ENCODE measurements around the gene PRX. TPM values are rescaled to one million over a fixed set of nuclear protein-coding genes. Genes with fewer than 3 reads are reported as not detected.

PRX gene
- total RNA-seq, 1 experiment from 2014 or later: 4.8 TPM

- Histone ChIP-seq H3K4me2 (ENCODE audit: low read length) (no peak overlapping the region), H3K9ac (ENCODE audit: low read length) (no peak overlapping the region), H3K27me3 (ENCODE audit: insufficient read depth, low read length) (no peaks in the 10 kb centered on the region), H2AFZ (ENCODE audit: low read depth, low read length, poor library complexity, severe bottlenecking) (no peak overlapping the region), H3K27ac (ENCODE audit: low read depth, low read length) (no peak overlapping the region), H3K4me3 (replicated peaks in 1 of 2; ENCODE audit: low read depth in 1 of 2, low read length in 2 of 2) (no peak overlapping the region), H3K36me3 (ENCODE audit: control insufficient read depth in 1 of 2, insufficient read depth in 2 of 2, low read length in 2 of 2) (peaks cover 7 to 9% of the 10 kb centered on the region in 2 experiments), H3K4me1 (ENCODE audit: control insufficient read depth in 1 of 2, insufficient read depth in 2 of 2, low read length in 2 of 2) (peaks cover 9 to 26% of the 10 kb centered on the region in 2 experiments), H3K9me3 (ENCODE audit: control insufficient read depth in 1 of 2, insufficient read depth in 1 of 2, low read depth in 1 of 2, low read length in 2 of 2) (no peaks in the 10 kb centered on the region), H3K9me2 (ENCODE audit: insufficient read depth) (no peaks in the 10 kb centered on the region), H4K20me1 (ENCODE audit: insufficient read depth) (no peaks in the 10 kb centered on the region), H3K79me2 (ENCODE audit: insufficient read depth, low read length) (peaks cover 20% of the 10 kb centered on the region; the same call in 1 of the 2 replicates)
- CTCF ChIA-PET: no interaction called here
- DNase-seq (ENCODE audit: low read depth, low spot score) (no peak), ATAC-seq (no peak)
- TF ChIP-seq ZFX (IDR thresholded peaks at IDR 0.05) (no peak), EZH2phosphoT487 (IDR thresholded peaks at IDR 0.05; ENCODE audit: borderline replicate concordance) (no peak), RAD21 (IDR thresholded peaks at IDR 0.05; ENCODE audit: low read depth) (no peak), ELF1 (IDR thresholded peaks at IDR 0.05; ENCODE audit: borderline replicate concordance, low read depth) (no peak), POLR2A (IDR thresholded peaks at IDR 0.05; ENCODE audit: borderline replicate concordance, extremely low read depth, insufficient read depth, insufficient read length) (no peak)
- intact Hi-C loops (cut with micrococcal nuclease): no loop called here
- RAD21 ChIA-PET (ENCODE audit: low non-redundant PET in 1 of 2, low total read pairs in 2 of 2, uncharacterized antibody in 2 of 2, unreplicated experiment in 2 of 2): no interaction called here
- POLR2A ChIA-PET: no interaction called here
- no TSS peak for BruUV-seq (replicated peaks)
Observed at GRCh38 chr19:40460185-40460584, 47.0 kb upstream of the PRX start.

DNA sequence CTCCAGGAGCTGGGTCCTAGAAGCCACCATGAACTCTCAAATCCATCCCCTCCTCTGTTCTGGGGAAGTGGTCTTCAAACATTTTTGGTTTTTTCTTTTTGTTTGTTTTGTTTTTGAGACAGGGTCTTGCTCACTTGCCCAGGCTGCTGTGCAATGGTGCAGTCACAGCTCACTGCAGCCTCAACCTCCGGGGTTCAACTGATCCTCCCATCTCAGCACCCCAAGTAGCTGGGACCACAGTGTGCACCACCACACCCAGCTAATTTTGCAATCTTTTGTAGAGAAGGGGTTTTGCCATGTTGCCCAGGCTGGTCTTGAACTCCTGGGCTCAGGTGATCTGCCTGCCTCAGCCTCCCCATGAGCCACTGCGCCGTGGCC lies 45.4 kb upstream of the PRX start:
- Histone ChIP-seq H3K36me3 (ENCODE audit: control insufficient read depth in 1 of 2, insufficient read depth in 2 of 2, low read length in 2 of 2) (peaks cover 7 to 11% of the 10 kb centered on the region in 2 experiments), H2AFZ (ENCODE audit: low read depth, low read length, poor library complexity, severe bottlenecking) (no peak overlapping the region), H3K27me3 (ENCODE audit: insufficient read depth, low read length) (no peaks in the 10 kb centered on the region), H3K4me3 (replicated peaks in 1 of 2; ENCODE audit: low read depth in 1 of 2, low read length in 2 of 2) (no peak overlapping the region), H3K27ac (ENCODE audit: low read depth, low read length) (no peak overlapping the region), H3K9ac (ENCODE audit: low read length) (no peak overlapping the region), H3K79me2 (ENCODE audit: insufficient read depth, low read length) (peaks cover 13% of the 10 kb centered on the region; the same call in 1 of the 2 replicates), H4K20me1 (ENCODE audit: insufficient read depth) (no peaks in the 10 kb centered on the region), H3K9me3 (ENCODE audit: control insufficient read depth in 1 of 2, insufficient read depth in 1 of 2, low read depth in 1 of 2, low read length in 2 of 2) (no peaks in the 10 kb centered on the region), H3K4me2 (ENCODE audit: low read length) (no peak overlapping the region), H3K9me2 (ENCODE audit: insufficient read depth) (no peaks in the 10 kb centered on the region), H3K4me1 (ENCODE audit: control insufficient read depth in 1 of 2, insufficient read depth in 2 of 2, low read length in 2 of 2) (peaks cover 10 to 17% of the 10 kb centered on the region in 2 experiments)
- BruUV-seq (replicated peaks): no TSS peak
- CTCF ChIA-PET: no interaction called here
- ATAC-seq (no peak), DNase-seq (ENCODE audit: low read depth, low spot score) (no peak)
- intact Hi-C loops (cut with micrococcal nuclease): no loop called here
- RAD21 ChIA-PET (ENCODE audit: low non-redundant PET in 1 of 2, low total read pairs in 2 of 2, uncharacterized antibody in 2 of 2, unreplicated experiment in 2 of 2): no interaction called here
- POLR2A ChIA-PET: interaction anchor here (0.7 kb wide), 1 partner anchor 16 kb away, joined by 4 read pairs; no protein-coding TSS in a partner anchor
- TF ChIP-seq RAD21 (IDR thresholded peaks at IDR 0.05; ENCODE audit: low read depth) (no peak), JUND (IDR thresholded peaks at IDR 0.05) (no peak), ZBTB33 (IDR thresholded peaks at IDR 0.05; ENCODE audit: extremely low read depth, insufficient replicate concordance, low read length) (no peak), TCF7L2 (IDR thresholded peaks at IDR 0.05; ENCODE audit: borderline replicate concordance, extremely low read depth, insufficient read depth, insufficient read length) (no peak), EGR1 (IDR thresholded peaks at IDR 0.05; ENCODE audit: low read depth) (no peak), SP1 (IDR thresholded peaks at IDR 0.05; ENCODE audit: low read depth) (no peak), YY1 (IDR thresholded peaks at IDR 0.05; ENCODE audit: extremely low read depth, insufficient replicate concordance, low read depth, low read length) (no peak), EZH2phosphoT487 (IDR thresholded peaks at IDR 0.05; ENCODE audit: borderline replicate concordance) (no peak), SIN3A (IDR thresholded peaks at IDR 0.05; ENCODE audit: low read depth) (no peak), CBX3 (IDR thresholded peaks at IDR 0.05; ENCODE audit: low read depth) (no peak), CEBPB (IDR thresholded peaks at IDR 0.05; ENCODE audit: low read depth) (no peak), POLR2A (IDR thresholded peaks at IDR 0.05; ENCODE audit: borderline replicate concordance, extremely low read depth, insufficient read depth, insufficient read length) (no peak), ELF1 (IDR thresholded peaks at IDR 0.05; ENCODE audit: borderline replicate concordance, low read depth) (no peak), ZFX (IDR thresholded peaks at IDR 0.05) (no peak), FOSL1 (IDR thresholded peaks at IDR 0.05; ENCODE audit: low read depth) (no peak)
- TF ChIP-seq, protein P1, sequence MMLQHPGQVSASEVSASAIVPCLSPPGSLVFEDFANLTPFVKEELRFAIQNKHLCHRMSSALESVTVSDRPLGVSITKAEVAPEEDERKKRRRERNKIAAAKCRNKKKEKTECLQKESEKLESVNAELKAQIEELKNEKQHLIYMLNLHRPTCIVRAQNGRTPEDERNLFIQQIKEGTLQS (IDR thresholded peaks at IDR 0.05): no peak
